ENCODE results near the gene GDF10.

The GDF10 gene

DNA sequence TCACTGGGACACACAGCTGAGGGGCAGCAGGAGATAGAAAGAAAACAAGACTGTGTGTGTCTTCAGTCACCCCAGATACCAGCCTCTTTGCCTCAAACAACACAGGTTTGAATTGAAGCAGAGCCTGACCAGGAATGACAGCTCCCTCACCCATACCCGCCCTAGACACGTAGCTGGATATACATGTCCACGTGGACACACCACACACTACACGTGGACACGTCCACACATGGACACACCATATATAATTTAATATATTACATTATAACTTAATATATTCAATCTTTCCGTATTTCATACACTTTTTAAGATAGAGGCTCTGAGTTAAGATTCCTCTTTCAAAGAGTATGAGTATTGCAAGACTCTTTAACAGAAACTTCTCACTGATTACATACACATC, 33.5 kb downstream of the GDF10 start:
- DNase-seq (ENCODE audit: low read depth, low spot score) = no peak

DNA sequence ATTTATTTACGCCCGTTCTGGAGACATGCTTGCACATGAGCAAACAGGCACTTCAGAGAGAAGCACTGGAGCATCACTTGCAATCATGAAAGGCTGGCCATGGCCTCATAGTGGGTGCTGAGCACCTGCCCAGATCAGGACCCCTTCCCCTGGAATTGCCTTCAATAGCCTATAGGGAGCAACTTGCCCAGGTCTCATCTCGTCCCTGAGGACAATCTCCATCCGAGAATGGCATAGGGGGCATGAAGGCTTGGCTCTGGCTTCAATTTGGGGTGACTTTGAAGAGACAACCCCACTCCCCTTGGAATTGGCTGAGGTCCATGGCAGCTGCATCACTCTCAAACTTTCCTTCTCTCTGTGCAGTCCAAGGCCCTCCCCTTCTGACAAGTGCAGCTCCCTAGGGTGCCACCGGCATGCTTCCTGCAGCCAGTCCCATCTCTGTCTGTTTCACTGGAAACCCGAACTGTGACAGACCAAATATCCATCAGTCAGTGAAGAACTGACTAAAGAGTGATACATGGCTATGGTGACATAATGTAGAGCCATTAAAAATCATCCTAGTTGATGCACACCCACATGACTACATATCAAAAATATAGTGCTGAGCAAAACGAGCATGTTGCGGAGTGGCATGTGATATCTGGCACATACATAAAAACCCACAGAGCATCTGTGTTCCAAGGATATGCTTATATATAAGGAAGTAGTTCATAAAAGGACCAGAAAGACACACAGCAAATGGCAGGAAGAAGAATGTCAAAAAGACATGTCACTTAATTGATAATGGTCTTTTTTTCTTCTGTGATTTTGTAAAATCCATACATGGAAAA, 34.7 kb downstream of the GDF10 start:
- no peak for DNase-seq (ENCODE audit: low read depth, low spot score)

DNA sequence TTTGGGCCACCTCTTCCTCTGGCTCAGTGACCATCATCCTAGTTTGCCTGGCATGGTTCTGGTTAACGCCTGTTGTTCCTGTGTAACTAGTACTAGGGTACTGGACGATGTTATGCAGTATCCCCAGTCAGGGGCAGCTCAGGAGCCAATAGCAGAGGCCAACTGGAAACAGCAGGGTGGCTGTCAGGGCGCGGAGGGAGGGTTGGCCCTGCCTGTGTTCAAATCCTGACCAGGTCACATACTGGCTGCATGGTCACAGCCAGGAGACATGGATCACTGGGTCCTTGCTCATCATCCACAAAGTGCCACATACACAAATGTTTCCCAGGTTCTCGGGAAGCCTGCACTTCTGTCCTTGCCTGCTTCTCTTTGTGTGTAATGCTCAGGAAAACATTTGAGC, 35.9 kb downstream of the GDF10 start:
- DNase-seq (ENCODE audit: low read depth, low spot score) = no peak

DNA sequence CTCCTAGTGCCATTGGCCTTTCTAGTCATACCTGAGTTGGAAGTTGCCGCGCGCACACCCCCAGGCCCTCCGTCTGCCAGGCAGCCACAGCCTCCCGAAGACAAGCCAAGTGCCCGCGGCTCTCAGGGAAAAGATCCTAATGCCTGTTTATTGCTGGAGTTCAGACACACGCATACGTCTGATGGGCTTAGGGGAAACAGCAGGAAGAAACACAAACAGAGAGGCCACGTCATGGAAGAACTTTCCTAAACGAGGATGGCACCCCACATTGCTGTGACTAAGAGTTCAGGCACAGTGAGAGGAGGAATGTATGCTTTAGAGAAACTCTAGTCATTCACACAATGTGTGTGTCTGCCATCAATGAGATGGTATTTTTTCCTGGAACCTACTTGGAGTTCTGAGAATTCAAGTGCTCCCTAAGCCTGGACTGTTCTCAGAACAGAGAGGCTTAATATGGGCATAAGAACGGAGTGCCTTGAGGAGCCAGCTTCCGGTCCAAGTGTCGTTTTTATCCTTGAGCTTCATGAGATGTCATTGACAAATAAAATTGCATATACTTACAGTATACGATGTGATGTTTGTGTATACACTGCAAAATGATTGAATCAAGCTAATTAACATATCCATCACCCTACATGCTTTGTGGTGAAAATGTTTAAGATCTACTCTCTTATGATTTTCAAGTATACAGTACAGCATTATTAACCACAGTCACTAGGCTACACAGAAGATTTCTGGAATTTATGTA, 36.6 kb downstream of the GDF10 start:
- DNase-seq (ENCODE audit: low read depth, low spot score) = no peak

DNA sequence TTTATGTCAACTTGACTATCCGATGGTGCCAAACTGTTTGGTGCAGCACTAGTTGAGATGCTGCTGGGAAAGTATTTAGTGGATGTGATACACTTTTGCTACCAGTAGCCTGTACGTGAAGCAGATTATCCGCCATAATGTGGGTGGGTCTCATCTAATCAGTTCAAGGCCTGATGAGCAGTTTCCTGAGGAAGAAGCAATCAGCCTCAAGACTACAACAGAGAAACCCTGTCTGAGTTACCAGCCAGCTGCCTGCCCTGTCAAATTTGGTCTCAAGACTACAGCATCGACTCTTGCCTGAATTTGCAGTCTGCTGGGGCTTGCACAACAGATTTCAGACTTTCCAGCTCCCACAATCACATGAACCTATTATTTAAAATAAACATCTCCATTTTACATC, 37.3 kb downstream of the GDF10 start:
- no peak for DNase-seq (ENCODE audit: low read depth, low spot score)

DNA sequence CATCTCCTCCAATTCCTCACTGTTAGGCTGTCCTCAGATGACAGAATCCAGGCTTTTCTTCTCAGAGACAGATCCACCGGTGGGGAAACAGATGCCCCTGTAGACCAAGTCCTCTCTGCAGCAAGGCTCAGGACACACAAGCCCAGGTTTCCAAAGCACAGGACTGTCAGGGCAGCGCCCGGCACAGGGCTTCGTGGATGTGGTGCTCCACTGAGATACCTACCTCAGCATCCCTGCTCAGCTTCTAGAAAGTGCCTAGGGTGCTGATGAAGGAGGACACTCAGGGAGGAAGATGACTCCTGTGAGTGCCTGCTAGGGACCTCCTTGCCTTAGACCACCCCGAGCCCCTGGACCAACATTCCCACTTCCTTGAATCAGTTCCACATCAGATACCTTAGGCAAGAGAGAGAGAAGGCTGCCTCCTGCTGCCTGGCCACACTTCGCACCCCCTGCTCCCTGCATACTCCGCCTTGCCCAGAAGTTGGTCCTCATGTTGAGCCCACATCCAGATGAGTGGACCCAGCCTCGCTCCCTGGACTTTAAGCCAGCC, 39.3 kb downstream of the GDF10 start:
- no peak for DNase-seq (ENCODE audit: low read depth, low spot score)

DNA sequence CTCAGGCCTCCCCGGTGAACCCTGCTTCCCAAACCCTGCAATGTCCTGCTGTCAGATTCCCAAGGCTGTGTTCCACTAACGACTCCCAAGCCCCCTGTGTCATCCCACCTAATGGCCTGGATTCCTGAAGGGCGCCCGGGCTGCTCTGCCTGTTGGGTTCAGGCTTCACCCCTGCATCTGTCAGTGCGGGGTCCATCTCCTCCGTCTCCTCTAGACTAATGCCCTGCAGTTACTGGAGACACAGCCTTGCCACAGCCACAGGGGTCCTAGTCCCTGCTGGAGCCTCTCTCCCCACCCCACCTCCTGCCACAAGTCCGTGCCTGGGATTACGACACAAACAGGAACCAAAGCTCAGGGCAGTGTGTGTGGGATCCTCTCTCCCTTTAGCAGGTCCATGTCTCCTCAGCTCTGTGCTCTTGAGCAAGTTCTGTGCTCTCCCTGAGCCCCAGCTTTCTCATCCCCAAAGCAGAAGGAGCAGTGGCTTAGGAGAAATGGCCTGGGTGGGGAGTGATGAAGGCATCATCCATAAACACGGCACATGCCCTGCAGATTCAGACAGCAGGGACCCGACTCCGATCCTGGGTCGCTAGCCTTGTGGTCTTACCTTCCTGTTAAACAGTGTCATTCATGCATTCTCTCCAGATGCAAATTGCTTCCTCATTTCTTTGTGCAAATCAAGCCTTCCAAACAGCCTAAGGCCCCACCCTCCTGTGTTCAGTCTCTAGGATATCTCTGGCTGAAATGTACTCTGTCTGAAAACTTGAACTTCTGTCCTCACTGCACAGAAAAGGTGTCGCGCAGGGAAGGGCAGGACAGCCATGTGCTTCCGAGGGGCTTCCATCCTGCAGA, 40.0 kb downstream of the GDF10 start:
- no peak for DNase-seq (ENCODE audit: low read depth, low spot score)

DNA sequence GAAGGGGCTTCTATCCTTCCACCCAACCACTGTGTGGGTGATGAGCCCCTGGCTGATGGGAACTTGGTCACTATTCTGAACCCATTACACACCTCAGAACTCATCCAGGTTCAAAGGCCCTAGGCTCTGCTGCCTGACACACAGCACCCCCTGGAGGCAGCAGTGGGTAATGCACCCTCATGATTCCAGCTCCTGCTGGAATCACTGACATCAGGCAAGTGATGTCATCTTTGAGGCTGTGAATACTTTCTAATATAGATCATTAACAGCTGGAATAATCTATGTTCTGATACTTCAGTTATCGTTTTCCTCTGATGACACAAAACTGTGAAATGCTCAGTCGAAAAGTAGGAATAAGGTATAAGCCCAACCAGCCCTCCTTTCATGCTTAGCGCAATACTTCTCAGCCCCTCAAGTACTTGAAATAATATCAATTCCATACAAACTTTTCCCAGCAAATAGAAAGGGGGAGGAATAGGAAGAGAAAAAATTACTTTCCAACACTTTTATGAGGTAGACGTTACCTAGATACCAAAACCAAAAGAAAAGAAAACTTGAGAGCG, 40.7 kb downstream of the GDF10 start:
- peak; percentile 27 for DNase-seq (ENCODE audit: low read depth, low spot score)

DNA sequence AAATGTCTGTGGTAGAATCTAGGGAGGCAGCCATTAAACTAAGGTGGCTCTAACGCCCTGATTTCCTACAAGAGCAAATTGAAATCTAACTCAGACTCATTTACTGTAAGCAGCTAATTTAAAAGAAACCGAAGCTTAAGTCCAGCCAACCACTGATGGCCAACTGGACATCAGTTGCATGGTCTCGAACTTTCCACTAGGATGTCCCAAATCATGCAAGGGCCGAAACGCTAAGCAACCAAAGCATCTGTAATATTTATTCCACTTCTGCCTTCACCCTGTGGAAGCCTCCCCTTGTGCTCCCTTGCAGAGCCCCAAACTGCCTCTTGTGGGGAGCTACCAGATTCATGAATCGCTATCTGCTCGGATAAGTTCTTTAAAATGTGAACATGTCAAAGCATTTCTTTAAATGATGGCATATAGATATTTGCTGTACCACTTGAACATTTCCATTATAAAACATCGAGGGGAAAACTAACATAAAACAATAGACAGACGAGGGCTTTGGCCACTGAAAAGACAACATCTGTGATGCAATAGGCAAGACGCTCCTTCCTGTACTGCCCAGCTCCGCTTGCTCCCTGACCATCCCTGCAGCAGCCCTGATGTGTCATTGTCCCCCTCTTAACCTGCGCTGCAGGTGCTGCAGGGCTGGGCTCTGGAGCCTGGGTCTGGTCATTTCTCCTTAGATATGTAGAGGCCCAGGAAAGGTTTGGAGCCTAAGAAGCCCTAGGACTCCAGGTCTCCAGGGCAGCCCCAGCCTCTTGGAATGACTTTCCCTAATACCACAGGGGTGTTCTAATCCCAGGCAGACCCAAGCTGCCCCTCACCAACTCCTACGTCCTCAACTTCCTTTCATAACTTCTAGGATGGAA, 45.2 kb downstream of the GDF10 start:
- DNase-seq (ENCODE audit: low read depth, low spot score) = no peak

DNA sequence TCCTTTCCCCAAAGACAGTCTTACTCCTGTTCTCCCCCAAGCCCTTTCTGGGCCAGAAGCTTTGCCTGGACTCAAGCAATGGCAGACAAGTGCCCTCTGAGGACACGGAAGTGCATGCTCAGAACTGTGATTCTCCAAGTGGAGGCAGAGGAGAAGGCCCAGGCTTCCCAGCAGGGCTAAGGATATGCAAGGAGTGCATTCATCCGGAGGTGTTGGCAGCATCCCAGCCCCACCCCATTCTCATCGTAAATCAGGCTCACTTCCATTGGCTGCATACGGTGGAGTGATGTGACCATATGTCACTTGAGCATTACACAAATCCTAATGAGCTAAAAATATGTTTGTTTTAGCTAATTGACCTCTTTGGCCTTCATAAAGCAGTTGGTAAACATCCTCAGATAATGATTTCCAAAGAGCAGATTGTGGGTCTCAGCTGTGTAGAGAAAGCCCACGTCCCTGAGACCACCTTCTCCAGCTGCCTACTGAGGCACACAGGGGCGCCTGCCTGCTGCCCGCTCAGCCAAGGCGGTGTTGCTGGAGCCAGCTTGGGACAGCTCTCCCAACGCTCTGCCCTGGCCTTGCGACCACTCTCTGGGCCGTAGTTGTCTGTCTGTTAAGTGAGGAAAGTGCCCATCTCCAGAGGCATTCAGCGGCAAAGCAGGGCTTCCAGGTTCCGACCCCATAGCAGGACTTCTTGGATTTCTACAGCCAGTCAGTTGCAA, 46.7 kb downstream of the GDF10 start:
- no peak for DNase-seq (ENCODE audit: low read depth, low spot score)

DNA sequence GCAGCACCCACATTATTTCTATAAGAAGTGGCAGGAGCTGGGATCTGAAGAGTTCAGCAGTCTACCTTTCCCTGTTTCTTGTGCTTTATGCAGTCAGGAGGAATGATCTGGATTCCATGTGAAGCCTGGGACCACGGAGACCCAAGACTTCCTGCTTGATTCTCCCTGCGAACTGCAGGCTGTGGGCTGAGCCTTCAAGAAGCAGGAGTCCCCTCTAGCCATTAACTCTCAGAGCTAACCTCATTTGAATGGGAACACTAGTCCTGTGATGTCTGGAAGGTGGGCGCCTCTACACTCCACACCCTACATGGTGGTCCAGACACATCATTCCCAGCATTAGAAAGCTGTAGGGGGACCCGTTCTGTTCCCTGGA, 47.3 kb downstream of the GDF10 start:
- DNase-seq (ENCODE audit: low read depth, low spot score) = no peak

DNA sequence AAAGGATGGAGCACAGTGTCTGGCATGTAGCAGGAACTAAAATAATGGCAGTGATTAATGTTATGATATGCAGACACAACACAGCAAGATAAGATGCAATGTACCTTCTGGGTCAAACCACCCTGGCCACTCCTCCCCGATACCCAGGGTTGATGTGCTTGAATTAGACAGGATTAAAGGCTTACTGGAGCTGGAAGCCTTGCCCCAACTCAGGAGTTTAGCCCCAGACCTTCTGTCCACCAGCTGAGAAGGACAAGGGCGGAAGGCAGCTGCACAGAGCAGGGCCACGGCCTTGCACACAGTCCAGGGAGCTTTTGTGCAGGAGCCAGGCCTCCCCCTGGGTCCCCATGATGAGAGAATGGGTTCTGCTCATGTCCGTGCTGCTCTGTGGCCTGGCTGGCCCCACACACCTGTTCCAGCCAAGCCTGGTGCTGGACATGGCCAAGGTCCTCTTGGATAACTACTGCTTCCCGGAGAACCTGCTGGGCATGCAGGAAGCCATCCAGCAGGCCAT, 48.2 kb downstream of the GDF10 start, which contains the start of gene RBP3:
Gene RBP3, plus strand, starts transcription at position 226 of the 514 bp plus-strand sequence. Its CDS starts 122 bp downstream, at position 348.
- no peak for DNase-seq (ENCODE audit: low read depth, low spot score)

DNA sequence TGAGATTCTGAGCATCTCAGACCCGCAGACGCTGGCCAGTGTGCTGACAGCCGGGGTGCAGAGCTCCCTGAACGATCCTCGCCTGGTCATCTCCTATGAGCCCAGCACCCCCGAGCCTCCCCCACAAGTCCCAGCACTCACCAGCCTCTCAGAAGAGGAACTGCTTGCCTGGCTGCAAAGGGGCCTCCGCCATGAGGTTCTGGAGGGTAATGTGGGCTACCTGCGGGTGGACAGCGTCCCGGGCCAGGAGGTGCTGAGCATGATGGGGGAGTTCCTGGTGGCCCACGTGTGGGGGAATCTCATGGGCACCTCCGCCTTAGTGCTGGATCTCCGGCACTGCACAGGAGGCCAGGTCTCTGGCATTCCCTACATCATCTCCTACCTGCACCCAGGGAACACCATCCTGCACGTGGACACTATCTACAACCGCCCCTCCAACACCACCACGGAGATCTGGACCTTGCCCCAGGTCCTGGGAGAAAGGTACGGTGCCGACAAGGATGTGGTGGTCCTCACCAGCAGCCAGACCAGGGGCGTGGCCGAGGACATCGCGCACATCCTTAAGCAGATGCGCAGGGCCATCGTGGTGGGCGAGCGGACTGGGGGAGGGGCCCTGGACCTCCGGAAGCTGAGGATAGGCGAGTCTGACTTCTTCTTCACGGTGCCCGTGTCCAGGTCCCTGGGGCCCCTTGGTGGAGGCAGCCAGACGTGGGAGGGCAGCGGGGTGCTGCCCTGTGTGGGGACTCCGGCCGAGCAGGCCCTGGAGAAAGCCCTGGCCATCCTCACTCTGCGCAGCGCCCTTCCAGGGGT, 48.9 kb downstream of the GDF10 start:
- no peak for DNase-seq (ENCODE audit: low read depth, low spot score)

DNA sequence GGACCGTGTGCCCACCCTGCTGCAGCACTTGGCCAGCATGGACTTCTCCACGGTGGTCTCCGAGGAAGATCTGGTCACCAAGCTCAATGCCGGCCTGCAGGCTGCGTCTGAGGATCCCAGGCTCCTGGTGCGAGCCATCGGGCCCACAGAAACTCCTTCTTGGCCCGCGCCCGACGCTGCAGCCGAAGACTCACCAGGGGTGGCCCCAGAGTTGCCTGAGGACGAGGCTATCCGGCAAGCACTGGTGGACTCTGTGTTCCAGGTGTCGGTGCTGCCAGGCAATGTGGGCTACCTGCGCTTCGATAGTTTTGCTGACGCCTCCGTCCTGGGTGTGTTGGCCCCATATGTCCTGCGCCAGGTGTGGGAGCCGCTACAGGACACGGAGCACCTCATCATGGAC, 49.5 kb downstream of the GDF10 start:
- DNase-seq (ENCODE audit: low read depth, low spot score) = no peak

DNA sequence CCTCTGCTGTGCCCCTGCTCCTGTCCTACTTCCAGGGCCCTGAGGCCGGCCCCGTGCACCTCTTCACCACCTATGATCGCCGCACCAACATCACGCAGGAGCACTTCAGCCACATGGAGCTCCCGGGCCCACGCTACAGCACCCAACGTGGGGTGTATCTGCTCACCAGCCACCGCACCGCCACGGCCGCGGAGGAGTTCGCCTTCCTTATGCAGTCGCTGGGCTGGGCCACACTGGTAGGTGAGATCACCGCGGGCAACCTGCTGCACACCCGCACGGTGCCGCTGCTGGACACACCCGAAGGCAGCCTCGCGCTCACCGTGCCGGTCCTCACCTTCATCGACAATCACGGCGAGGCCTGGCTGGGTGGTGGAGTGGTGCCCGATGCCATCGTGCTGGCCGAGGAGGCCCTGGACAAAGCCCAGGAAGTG, 50.0 kb downstream of the GDF10 start:
- no peak for DNase-seq (ENCODE audit: low read depth, low spot score)

DNA sequence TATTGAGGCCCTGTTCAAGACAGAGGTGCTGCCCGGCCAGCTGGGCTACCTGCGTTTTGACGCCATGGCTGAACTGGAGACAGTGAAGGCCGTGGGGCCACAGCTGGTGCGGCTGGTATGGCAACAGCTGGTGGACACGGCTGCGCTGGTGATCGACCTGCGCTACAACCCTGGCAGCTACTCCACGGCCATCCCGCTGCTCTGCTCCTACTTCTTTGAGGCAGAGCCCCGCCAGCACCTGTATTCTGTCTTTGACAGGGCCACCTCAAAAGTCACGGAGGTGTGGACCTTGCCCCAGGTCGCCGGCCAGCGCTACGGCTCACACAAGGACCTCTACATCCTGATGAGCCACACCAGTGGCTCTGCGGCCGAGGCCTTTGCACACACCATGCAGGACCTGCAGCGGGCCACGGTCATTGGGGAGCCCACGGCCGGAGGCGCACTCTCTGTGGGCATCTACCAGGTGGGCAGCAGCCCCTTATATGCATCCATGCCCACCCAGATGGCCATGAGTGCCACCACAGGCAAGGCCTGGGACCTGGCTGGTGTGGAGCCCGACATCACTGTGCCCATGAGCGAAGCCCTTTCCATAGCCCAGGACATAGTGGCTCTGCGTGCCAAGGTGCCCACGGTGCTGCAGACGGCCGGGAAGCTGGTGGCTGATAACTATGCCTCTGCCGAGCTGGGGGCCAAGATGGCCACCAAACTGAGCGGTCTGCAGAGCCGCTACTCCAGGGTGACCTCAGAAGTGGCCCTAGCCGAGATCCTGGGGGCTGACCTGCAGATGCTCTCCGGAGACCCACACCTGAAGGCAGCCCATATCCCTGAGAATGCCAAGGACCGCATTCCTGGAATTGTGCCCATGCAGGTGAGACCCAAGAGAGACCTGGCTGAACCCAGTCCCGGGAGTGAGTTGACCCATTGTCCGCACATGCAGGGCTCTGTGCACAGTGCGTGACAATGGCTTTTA, 51.0 kb downstream of the GDF10 start:
- no peak for DNase-seq (ENCODE audit: low read depth, low spot score)

All from activated CD4-positive, CD25-positive, alpha-beta regulatory T cell treated with anti-CD3 and anti-CD28 coated beads, Interleukin-2, amount 50 U/mL, for 16 hours (primary cell).